Right lobe of liver (tissue), 4 donors: Measurements from ENCODE around the gene SPATA31A5.
"Not testable (repeated sequence)": the region's sequence is repeated elsewhere in the genome, so short reads cannot be mapped to it uniquely, and the experiment has no call there.

ENCODE experiments used
- CTCF ChIP-seq, 4 donors: fragments of 200-600 bp in 3 of 4; fragments of 450-650 bp in 1 of 4; IDR thresholded peaks; one replicate each; pipeline versions ENCODE4 v1.5.1 to v1.8.0; 2016 to 2022; ENCODE audit warnings: antibody characterized with exemption in 4 of 4, mild to moderate bottlenecking in 2 of 4
- POLR2A ChIP-seq: fragments of 450-650 bp; IDR thresholded peaks from one replicate; pipeline ENCODE4 v1.6.1; 2017; ENCODE audit warnings: antibody characterized with exemption, mild to moderate bottlenecking
- donor health status: DM: no; HTN: no; CAD: no.
- donor health status: DM: no; HTN: no; CAD: no.
- donor health status: DM: no; HTN: yes; CAD: no.

- TF ChIP-seq CTCF (IDR thresholded peaks at IDR 0.05); POLR2A: not testable (repeated sequence)
These were observed 48.8 kb downstream of the SPATA31A5 start for GRCh38 chr9:60962990-60963350.
